ENCODE results near the gene ESR1.

ESR1 gene

GRCh38 chr6:151807513-151808370 lies at the start of gene ESR1:
ESR1 (plus strand) TSS chr6:151807682; CDS start chr6:151807913, 231 bp downstream.
- DNase-seq, result no peak

DNA sequence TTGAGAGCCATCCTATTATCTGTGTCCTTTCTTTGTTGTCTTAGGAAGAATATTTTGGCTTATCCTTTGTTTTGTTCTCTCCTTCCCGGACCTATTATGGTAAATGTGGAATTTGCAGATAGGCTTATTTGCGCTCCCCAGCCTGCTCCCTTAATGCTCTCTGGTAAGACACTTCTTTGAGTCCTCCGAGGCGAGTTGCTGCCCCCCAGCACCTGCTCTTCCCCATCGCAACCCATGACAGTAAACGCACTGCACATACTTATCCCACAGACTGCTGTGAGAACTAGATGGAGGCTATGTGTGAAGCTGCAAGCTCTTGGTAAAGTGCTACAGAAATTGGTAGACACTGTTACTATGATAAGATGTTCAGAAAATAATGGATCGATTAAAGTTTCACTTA lies 47.0 kb upstream of the ESR1 start:
- DNase-seq, result no peak

- DNase-seq, result no peak
Observed at GRCh38 chr6:151761851-151762250, 45.6 kb upstream of the ESR1 start.

GRCh38 chr6:151762817-151763216 lies 44.7 kb upstream of the ESR1 start:
- no peak for DNase-seq

DNA sequence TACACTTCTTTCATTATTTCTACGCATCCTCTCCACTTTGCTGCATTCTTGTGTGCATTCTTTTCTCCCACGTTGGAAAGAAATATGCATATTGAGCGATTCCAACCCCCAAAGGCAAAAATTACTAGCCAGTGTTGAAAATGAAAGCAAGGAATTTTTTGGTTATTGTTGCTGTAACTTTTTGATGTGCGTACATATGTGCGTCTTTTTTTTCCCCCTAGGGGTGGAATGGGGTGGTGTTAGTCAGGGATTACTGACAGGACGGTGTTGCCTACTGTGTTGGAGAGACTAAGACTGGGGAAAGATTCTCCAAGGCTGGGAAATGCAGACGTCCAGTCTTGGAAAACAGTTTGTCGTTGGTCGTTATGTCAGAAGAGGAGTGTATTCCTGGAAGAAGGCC lies 44.2 kb upstream of the ESR1 start:
- no peak for DNase-seq

DNA sequence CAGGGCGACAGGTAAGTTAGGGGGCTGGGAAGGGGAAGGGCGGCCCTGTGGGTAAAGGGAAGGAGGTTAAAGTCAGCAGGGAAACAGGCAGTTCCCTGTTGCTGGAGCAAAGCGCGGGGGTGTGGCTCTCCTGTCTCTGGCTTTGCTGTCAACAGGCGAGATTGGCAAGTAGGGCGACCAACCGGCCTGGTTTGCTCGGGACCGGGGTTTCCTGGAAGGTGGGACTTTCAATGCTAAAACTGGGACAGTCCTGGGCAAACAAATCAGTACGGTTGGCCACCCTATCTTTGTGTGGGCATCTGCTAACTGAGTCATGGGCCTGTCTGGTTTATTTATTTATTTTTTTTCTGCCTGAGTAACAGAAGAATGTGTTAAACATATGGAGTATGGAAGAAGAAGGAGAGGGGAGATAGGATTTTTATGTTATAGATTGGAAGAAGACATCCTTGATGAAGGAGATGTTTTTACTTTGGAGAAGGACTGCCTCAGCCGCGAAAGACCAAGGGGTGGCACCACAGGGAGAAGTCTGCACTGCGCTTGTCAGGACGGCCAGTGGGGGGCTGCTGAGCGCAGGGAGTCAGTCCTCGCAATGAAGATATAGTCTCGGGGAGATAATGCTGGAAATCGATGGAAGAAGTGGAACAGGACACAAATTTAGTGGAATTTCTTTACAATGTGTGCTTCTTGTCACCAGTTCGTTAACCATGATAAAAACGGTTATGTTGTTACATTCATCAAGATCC lies 43.4 kb upstream of the ESR1 start:
- DNase-seq, result peak; percentile 90

DNA sequence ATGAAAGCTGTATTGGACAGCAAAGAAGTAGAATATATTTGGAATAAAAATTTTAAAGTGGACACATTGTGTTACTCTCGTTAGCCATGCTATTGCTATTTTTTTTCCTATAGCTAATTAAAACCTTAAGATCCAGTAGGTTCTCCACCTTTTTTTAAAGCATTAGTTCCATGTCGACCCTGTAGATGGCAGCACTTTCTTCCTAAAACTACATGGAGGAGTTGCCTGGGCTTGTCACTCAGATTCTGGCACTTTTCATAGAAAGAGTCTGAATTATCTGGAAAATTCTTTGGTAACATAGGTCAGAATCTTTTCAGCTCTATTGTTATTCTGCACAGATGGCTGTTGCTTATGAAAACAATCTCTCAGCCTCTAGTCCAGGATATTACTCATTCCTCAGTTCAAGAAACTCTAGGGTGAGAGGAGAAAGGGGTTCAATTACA lies 42.0 kb upstream of the ESR1 start:
- DNase-seq, result peak; percentile 76

- DNase-seq, result no peak
Observed at GRCh38 chr6:151772446-151772845, 35.0 kb upstream of the ESR1 start.

- DNase-seq, result no peak
Observed at GRCh38 chr6:151773382-151773781, 34.1 kb upstream of the ESR1 start.

GRCh38 chr6:151782560-151782959 lies 24.9 kb upstream of the ESR1 start:
- DNase-seq, result no peak

DNA sequence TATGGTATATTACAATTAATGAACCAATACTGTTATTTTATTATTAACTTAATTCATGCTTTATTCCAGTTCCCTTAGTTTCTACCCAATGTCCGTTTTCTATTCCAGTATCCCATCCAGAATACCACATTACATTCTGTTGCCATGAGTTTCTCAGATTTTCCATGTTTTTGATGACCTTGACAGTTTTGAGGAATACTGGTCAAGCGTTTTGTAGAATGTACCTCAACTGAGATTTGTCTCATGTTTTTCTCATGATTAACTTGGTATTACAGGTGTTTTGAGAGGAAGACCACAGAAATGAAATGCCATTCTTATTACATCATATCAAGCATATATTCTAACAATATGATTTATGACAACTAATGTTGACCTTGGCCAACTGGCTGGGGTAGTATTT lies 23.8 kb upstream of the ESR1 start:
- DNase-seq, result no peak

DNA sequence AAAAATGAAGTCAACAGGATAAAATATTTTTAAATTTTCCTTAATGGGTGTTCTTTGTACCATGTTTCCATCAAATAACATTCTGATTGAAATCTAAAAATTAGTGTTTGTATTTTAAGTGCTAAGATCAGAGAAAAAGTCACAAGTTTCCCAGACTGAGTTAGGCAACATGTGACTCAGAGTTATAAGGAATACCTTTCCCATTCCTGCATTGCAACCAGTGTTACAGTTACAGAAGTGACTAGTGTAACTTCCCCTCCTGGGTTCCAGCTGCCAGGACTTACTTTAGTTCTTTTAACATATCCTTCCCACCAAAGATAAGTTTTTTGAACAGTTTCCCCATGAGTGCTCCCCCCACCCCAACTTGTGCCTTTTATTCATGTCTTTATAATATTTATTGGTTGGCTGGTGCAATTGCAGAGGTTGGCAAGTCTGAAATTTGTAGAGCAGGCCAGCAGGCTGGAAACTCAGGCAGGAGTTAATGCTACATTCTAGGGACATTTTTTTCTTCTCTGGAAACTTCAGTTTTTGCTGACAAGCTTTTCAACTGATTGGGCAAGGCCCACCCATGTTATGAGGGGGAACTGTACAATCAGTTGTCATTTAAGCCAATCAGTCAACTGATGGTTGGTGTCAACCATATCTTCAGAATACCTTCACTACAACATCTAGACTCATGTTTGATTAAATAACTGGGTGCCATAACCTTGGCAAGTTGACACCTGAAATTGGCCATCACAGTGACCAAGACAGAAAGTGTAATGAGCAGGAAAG lies 22.9 kb upstream of the ESR1 start:
- DNase-seq, result peak; percentile 28

DNA sequence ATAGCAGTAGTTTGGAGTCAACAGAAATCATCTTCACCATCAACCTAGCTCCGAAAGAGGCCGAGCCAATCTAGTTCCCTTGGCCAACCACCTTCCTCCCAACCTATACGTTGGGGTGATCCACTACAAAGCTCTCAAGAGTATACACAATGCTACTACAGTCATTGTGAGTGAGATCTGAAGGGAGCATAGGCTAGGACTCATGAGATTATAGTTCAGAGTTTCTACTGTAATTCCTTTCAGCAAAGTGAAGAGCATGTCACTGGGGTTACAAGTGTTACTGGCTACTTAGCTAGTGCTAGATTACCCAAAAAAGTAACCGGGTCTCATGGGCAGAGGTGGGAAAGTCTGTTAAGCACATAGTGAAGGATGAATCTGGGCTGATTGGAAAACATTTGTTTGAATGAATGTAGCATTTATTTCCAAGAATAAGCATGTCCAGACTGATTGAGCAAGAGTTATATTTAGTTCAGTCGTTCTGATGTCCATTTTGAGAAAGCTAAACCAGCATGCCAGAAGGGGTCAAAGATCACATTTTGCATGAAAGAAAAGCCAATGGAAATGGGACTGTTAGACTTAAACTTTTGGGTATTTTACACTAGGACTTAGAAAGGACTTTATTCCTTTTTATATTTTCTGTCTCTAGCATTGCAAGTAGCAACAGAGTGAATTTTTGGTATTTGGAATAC lies 10.5 kb upstream of the ESR1 start:
- DNase-seq, result no peak

GRCh38 chr6:151803743-151804142 lies 3.7 kb upstream of the ESR1 start:
- no peak for DNase-seq

GRCh38 chr6:151804585-151805285 lies 2.7 kb upstream of the ESR1 start:
- DNase-seq, result no peak

- DNase-seq, result no peak
Observed at GRCh38 chr6:151805286-151805840, 2.1 kb upstream of the ESR1 start.

- no peak for DNase-seq
Observed at GRCh38 chr6:151806757-151807512, 547 bp upstream of the ESR1 start.

DNA sequence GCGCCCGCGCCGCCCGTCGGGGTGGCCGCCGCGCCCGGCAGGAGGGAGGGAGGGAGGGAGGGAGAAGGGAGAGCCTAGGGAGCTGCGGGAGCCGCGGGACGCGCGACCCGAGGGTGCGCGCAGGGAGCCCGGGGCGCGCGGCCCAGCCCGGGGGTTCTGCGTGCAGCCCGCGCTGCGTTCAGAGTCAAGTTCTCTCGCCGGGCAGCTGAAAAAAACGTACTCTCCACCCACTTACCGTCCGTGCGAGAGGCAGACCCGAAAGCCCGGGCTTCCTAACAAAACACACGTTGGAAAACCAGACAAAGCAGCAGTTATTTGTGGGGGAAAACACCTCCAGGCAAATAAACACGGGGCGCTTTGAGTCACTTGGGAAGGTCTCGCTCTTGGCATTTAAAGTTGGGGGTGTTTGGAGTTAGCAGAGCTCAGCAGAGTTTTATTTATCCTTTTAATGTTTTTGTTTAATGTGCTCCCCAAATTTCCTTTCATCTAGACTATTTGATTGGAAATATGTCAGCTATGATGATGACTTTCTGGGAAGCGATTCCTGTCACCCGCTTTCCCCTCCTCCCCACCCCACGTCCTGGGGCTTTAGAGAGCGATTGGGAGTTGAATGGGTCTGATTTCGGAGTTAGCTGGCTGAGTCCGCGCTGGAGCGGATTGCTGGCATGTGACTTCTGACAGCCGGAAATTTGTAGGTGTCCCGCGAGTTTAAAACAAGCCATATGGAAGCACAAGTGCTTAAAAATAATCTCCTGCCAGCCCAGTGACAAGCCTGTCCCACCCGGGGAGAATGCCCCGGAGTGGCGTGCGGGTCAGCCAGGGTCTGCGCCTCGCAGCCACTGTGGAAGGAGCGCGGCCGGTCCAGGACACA lies 1.1 kb downstream of the ESR1 start:
- no peak for DNase-seq

- DNase-seq, result peak; percentile 63
Observed at GRCh38 chr6:151811081-151811480, 3.6 kb downstream of the ESR1 start.

DNA sequence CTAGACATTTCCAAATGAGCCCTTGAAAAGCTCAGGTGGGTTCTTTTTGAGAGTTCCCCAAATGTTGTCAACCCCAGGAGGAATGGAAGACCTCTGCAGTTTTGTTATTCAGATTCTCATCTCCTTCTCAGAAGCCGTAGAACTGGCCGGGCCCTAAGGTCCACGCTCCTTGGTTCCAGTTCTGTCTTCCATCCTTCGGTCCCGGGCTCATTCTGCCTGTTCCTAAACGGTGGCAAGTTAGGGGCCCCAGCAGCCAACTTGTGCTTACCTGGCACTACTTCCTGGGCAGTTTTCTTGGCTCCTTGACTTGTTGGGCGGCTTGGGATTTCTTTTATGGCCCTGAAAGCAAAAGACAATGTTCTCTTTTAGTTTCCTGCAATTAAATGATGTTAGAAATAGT lies 6.4 kb downstream of the ESR1 start:
- no peak for DNase-seq
